ENCODE results near the gene PSD2.

Gene PSD2

GRCh38 chr5:139854029-139854605, 58.5 kb downstream of the PSD2 start:
- no peak for DNase-seq (ENCODE audit: low read depth in 2 of 3, low spot score in 2 of 3)

GRCh38 chr5:139854953-139855352, 59.3 kb downstream of the PSD2 start:
- DNase-seq (ENCODE audit: low read depth in 2 of 3, low spot score in 2 of 3), result no peak

- no peak for DNase-seq (ENCODE audit: low read depth in 2 of 3, low spot score in 2 of 3)
Measured at GRCh38 chr5:139855451-139855850, 59.8 kb downstream of the PSD2 start.

GRCh38 chr5:139855946-139856540, 60.4 kb downstream of the PSD2 start:
- DNase-seq (ENCODE audit: low read depth in 2 of 3, low spot score in 2 of 3), result no peak

GRCh38 chr5:139856714-139857113, 61.1 kb downstream of the PSD2 start:
- DNase-seq (ENCODE audit: low read depth in 2 of 3, low spot score in 2 of 3), result no peak

- DNase-seq (ENCODE audit: low read depth in 2 of 3, low spot score in 2 of 3), result no peak
Measured at GRCh38 chr5:139859013-139859412, 63.4 kb downstream of the PSD2 start.

- no peak for DNase-seq (ENCODE audit: low read depth in 2 of 3, low spot score in 2 of 3)
Measured at GRCh38 chr5:139861021-139861888, 65.6 kb downstream of the PSD2 start.

- DNase-seq (ENCODE audit: low read depth in 2 of 3, low spot score in 2 of 3), result no peak
Measured at GRCh38 chr5:139861889-139862207, 66.2 kb downstream of the PSD2 start.

GRCh38 chr5:139862313-139862712, 66.7 kb downstream of the PSD2 start:
- no peak for DNase-seq (ENCODE audit: low read depth in 2 of 3, low spot score in 2 of 3)

- DNase-seq (ENCODE audit: low read depth in 2 of 3, low spot score in 2 of 3), result no peak
Measured at GRCh38 chr5:139862803-139863202, 67.2 kb downstream of the PSD2 start.

GRCh38 chr5:139863361-139863760, 67.8 kb downstream of the PSD2 start:
- no peak for DNase-seq (ENCODE audit: low read depth in 2 of 3, low spot score in 2 of 3)

GRCh38 chr5:139863855-139864558, 68.4 kb downstream of the PSD2 start:
- DNase-seq (ENCODE audit: low read depth in 2 of 3, low spot score in 2 of 3), result peak in 2 of 3 experiments; percentile 12 to 18

- no peak for DNase-seq (ENCODE audit: low read depth in 2 of 3, low spot score in 2 of 3)
Measured at GRCh38 chr5:139864716-139865483, 69.3 kb downstream of the PSD2 start.

- no peak for DNase-seq (ENCODE audit: low read depth in 2 of 3, low spot score in 2 of 3)
Measured at GRCh38 chr5:139867109-139867508, 71.5 kb downstream of the PSD2 start.

- no peak for DNase-seq (ENCODE audit: low read depth in 2 of 3, low spot score in 2 of 3)
Measured at GRCh38 chr5:139867581-139867980, 72.0 kb downstream of the PSD2 start.

- no peak for DNase-seq (ENCODE audit: low read depth in 2 of 3, low spot score in 2 of 3)
Measured at GRCh38 chr5:139869042-139869790, 73.6 kb downstream of the PSD2 start.

GRCh38 chr5:139870677-139871076, 75.1 kb downstream of the PSD2 start:
- DNase-seq (ENCODE audit: low read depth in 2 of 3, low spot score in 2 of 3), result no peak

- no peak for DNase-seq (ENCODE audit: low read depth in 2 of 3, low spot score in 2 of 3)
Measured at GRCh38 chr5:139871614-139872013, 76.0 kb downstream of the PSD2 start.

- no peak for DNase-seq (ENCODE audit: low read depth in 2 of 3, low spot score in 2 of 3)
Measured at GRCh38 chr5:139872052-139872766, 76.6 kb downstream of the PSD2 start.
